Umbilical cord (tissue), 2 donors: ENCODE measurements around the gene ERAP2. TPM values are rescaled to one million over a fixed set of nuclear protein-coding genes. Genes with fewer than 3 reads are reported as not detected.
"Not testable (repeated sequence)": the region's sequence is repeated elsewhere in the genome, so short reads cannot be mapped to it uniquely, and the experiment has no call there.

Source experiments
- DNase-seq: peaks from one replicate; pipeline ENCODE4 v3.0.0-alpha.2; 2015; ENCODE audit warnings: low spot score
- total RNA-seq: library from RNA; depleted of rRNA; stranded (reverse); fragments of >200 nt; gene quantifications from one replicate; pipeline ENCODE4 v1.2.3, GENCODE V29; 2014; ENCODE audit warnings: low replicate concordance; ENCODE audit not compliant: insufficient read depth

ERAP2 gene
- total RNA-seq, 1 donor from 2014 or later: 14.2 TPM

- no peak for DNase-seq
Observed at GRCh38 chr5:96861076-96861475, 15.2 kb upstream of the ERAP2 start.

DNA sequence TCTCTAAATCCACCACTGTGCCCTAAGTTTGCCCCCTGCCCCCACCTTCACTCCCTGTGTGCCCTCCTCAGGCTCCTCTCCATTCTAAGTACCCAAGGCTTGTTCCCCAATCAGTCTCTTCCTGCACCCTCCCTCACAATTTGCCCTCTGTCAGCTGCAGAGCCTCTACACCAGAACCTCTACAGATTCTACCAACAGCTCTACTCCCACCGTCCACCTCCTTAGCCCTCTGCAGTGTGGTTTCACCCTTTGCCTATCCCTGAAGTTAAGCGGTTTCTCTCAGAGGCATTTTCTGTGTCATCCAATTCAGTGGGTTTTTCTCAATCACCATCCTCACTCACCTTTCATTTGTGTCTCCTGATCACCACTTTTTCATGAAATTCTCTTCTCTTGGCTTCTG lies 13.2 kb upstream of the ERAP2 start:
- no peak for DNase-seq

- DNase-seq: no peak
Observed at GRCh38 chr5:96863949-96864584, 12.2 kb upstream of the ERAP2 start.

DNA sequence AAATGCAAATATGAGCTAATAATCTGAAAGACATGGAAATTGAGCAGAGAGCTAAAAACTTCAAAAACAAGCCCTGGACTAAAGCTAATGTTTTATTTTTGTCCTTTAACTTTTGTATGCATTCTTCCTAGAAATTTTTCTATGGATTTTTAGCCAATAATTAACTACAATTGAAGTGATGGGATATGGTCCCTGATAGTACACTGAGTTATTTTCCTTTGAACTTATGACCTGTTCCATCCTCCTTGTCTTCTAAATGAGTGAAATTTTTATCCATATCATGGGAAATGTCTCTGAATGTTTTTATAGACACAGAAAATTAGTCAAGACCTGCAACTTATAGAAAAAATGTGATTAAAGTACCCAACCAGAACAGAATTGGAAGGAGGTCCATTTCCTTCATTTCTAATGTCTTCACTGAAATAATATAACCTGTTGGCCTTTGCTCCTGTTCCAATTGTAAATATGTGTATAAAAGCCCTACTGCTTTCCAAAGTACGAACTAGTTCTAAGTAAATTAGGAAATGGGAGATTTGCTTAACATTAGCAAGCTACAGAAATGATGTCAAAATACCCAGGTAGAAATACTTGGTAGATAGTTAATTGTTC lies 11.3 kb upstream of the ERAP2 start:
- DNase-seq: no peak

DNA sequence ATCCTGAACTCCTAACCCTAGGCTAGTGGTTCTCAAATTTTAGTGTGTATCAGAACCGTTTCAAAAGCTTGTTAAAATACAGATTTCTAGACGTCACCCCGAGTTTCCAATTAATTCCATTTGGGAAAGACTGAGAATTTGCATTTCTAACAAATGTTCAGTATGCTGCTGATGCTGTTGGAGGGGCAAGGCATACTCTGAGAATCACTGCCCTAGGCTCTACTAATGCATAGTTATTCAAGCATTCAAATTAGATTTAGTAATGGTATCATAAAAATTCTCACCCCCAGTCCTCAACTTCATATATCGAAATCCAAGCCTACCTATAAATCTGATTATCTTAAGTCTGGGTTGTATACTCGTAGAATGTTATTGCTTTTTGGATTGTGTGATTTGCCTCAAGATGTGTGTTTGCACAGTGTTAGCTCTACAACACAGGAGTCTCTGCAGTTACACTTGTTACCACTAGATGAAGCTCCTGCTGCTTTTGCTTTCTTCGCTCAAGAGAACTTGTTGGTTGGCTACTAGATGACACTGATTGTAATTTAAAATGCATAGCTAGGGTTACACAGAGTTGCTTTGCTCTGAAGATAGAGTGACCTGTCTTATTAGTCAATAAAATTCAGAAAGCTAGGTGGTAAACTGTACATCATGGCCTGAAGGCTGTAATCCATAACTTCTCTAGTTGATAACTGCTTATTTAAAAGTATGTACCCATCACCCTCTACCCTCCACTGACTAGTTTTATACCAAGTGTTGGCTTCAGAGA lies 7.5 kb upstream of the ERAP2 start:
- DNase-seq: peak; percentile 73

GRCh38 chr5:96869372-96869641 lies 7.0 kb upstream of the ERAP2 start:
- DNase-seq: no peak

- DNase-seq: no peak
Observed at GRCh38 chr5:96870094-96871026, 5.9 kb upstream of the ERAP2 start.

GRCh38 chr5:96871027-96871399 lies 5.3 kb upstream of the ERAP2 start:
- DNase-seq: peak; percentile 49

DNA sequence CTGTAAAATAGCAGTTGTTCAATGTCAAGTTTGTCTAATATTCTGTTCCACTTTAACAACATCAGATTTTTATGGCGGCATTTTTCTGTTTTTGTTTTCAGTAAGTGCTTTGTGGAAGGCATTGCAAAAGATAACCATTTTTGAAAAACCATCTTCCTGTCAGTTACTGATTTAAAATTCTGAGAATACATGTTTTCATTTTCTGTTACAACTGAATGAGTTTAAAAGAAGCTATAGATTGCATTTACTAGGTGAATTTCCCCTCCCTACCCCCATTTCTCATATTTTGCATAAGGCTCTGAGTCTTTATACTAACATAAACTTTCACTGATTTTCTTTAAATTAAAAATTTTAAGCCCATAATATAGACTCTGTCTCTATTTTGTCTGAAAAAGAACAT lies 4.6 kb upstream of the ERAP2 start:
- no peak for DNase-seq

DNA sequence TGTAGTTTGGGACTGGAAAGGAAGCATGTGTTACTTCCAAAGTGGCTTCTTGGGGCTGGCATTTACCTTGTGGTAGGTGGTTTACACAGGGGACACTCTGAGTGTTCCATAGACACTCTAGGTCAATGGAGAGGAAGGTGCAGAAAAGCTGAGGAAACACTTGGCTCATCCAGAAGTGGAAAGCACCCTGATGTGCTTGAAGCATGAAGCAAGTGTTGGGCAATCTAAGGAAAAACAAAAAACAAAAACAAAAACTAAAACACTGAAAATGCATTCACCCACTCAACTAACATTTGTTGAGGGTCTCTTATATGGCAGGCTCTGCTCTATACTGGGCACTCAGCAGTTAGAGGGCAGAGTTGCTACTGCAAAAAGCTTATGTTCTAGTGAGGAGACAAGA lies 2.9 kb upstream of the ERAP2 start:
- no peak for DNase-seq

GRCh38 chr5:96874631-96875030 lies 1.7 kb upstream of the ERAP2 start:
- DNase-seq: no peak

- DNase-seq: peak; percentile 83
Observed at GRCh38 chr5:96875791-96876291, 459 bp upstream of the ERAP2 start.

- DNase-seq: not testable (repeated sequence)
Observed at GRCh38 chr5:96876977-96877469, 723 bp downstream of the ERAP2 start.

DNA sequence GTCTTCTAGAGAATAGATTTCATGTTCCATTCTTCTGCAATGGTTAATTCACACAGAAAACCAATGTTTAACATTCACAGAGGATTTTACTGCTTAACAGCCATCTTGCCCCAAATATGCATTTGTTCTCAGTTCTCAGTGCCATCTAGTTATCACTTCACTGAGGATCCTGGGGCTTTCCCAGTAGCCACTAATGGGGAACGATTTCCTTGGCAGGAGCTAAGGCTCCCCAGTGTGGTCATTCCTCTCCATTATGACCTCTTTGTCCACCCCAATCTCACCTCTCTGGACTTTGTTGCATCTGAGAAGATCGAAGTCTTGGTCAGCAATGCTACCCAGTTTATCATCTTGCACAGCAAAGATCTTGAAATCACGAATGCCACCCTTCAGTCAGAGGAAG lies 3.4 kb downstream of the ERAP2 start:
- DNase-seq: no peak

- no peak for DNase-seq
Observed at GRCh38 chr5:96880444-96881164, 4.3 kb downstream of the ERAP2 start.

- no peak for DNase-seq
Observed at GRCh38 chr5:96881511-96882115, 5.3 kb downstream of the ERAP2 start.

DNA sequence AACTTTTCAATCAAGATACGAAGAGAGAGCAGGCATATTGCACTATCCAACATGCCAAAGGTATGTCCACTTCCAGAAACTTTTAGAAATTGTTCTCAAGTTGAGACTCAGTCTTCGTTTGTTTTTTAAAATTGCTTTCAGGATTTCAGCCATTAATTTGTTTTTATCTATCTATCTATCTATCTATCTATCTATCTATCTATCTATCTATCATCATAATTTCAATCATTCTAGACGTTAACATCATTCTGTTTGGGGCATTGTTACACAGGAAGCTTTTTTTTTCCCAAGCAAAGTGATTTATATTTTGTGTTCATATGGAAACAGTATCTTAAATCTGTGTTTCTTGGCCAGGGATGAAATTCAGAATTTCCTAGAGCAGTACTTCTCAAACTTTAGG lies 7.6 kb downstream of the ERAP2 start:
- no peak for DNase-seq

DNA sequence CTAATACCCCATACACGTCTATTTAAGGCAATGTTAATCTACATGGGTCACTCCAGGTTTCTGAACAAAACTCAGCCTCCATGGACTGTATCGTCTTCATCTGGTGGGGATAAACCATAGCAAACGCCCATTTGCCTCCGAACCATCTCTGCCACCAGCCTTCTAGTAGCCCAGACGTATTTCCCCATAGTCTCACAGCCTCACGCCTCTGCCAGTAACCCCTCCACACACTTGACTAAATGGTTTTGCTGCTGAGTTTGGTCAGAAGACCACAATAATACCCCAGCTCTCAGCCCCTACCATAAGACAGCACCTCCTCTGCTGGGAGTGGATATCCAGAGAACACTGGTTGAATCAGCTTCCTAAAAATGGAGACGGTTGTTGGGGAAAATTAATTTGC lies 8.7 kb downstream of the ERAP2 start:
- peak; percentile 36 for DNase-seq

- DNase-seq: no peak
Observed at GRCh38 chr5:96885518-96886338, 9.4 kb downstream of the ERAP2 start.

GRCh38 chr5:96893342-96893741 lies 17.0 kb downstream of the ERAP2 start:
- DNase-seq: peak; percentile 85
